ENCODE results near the gene RNF225. TPM values are rescaled to one million over a fixed set of nuclear protein-coding genes. Genes with fewer than 3 reads are reported as not detected.
A peak's percentile ranks its signal among the peaks of the same experiment; 100 is the strongest.

RNF225 gene
- total and polyA plus RNA-seq, 2 of the 13 experiments (the other 11 are each of a cell fraction or from before 2014, with no cell fraction given) = not detected

GRCh38 chr19:58352760-58353671 is 42.4 kb upstream of the RNF225 start, which contains the start of gene A1BG (continued):
- TF ChIP-seq USF2 (IDR thresholded peaks at IDR 0.05; ENCODE audit: low read depth, low read length) = no peak
- no peak for TF ChIP-seq USF2 (CRISPR knock-in tag; IDR thresholded peaks at IDR 0.05; ENCODE audit: borderline replicate concordance)
- 0 out of 2 replicates have a peak, but pooled peaks have one; percentile 17 for TF ChIP-seq HNRNPL (IDR thresholded peaks at IDR 0.05; ENCODE audit: low read depth, low read length)
- no peak for TF ChIP-seq CREB3 (CRISPR knock-in tag; IDR thresholded peaks at IDR 0.05)
- TF ChIP-seq ISL2 (CRISPR knock-in tag; IDR thresholded peaks at IDR 0.05) = no peak
- peak; percentile 88 for TF ChIP-seq ETV5 (CRISPR knock-in tag; IDR thresholded peaks at IDR 0.05; ENCODE audit: borderline replicate concordance)
- TF ChIP-seq GABPB1 (CRISPR knock-in tag; IDR thresholded peaks at IDR 0.05) = peak; percentile 67
- no peak for TF ChIP-seq DNMT3B (CRISPR knock-in tag; conservative IDR thresholded peaks at IDR 0.05)
- 0 out of 2 replicates have a peak, but pooled peaks have one; percentile 37 for TF ChIP-seq NFAT5 (CRISPR knock-in tag; IDR thresholded peaks at IDR 0.05)
- TF ChIP-seq MAX (IDR thresholded peaks at IDR 0.05) = peak; percentile 58
- TF ChIP-seq REL (CRISPR knock-in tag; conservative IDR thresholded peaks at IDR 0.05) = no peak
- peak; percentile 41; the same call in 1 of the 2 replicates for TF ChIP-seq TCF7 (IDR thresholded peaks at IDR 0.05; ENCODE audit: low read depth)
- no peak for TF ChIP-seq ZNF747 (CRISPR knock-in tag; IDR thresholded peaks at IDR 0.05; ENCODE audit: borderline replicate concordance)
- TF ChIP-seq TEF (CRISPR knock-in tag; IDR thresholded peaks at IDR 0.05) = no peak
- TF ChIP-seq YY1 (IDR thresholded peaks at IDR 0.05; ENCODE audit: insufficient read depth, insufficient replicate concordance, low read depth, low read length) = peak; percentile 12
- 0 out of 2 replicates have a peak, but pooled peaks have one; percentile 12 for TF ChIP-seq MED1 (CRISPR knock-in tag; IDR thresholded peaks at IDR 0.05)
- peak; percentile 69 for TF ChIP-seq KDM2A (CRISPR knock-in tag; IDR thresholded peaks at IDR 0.05; ENCODE audit: borderline replicate concordance, low read depth)
- peak; percentile 39 for TF ChIP-seq FOXC1 (CRISPR knock-in tag; IDR thresholded peaks at IDR 0.05; ENCODE audit: borderline replicate concordance)
- no peak for TF ChIP-seq TBP (CRISPR knock-in tag; IDR thresholded peaks at IDR 0.05)
- no peak for TF ChIP-seq TCF7L2 (IDR thresholded peaks at IDR 0.05; ENCODE audit: low read depth, low read length)
